HEK293 (cell line): ENCODE data around the gene EFNA2.

Experiments
- YY2 ChIP-seq: fragments of 450-650 bp; formaldehyde crosslinking; IDR thresholded peaks from 2 replicates; pipeline ENCODE4 v1.5.1; 2016; ENCODE audit warnings: missing biosample characterization, missing genetic modification characterization
- ZBTB48 ChIP-seq: fragments of 450-650 bp; formaldehyde crosslinking; IDR thresholded peaks from 2 replicates; pipeline ENCODE4 v1.5.1; 2016; ENCODE audit warnings: missing biosample characterization, missing genetic modification characterization
- ZBTB8A ChIP-seq: fragments of 450-650 bp; formaldehyde crosslinking; IDR thresholded peaks from 2 replicates; pipeline ENCODE4 v1.5.1; 2016; ENCODE audit warnings: missing biosample characterization, missing genetic modification characterization
- ZEB2 ChIP-seq: fragments of 450-650 bp; formaldehyde crosslinking; IDR thresholded peaks from 2 replicates; pipeline ENCODE4 v1.5.1; 2016; ENCODE audit warnings: missing biosample characterization, missing genetic modification characterization
- ZFP37 ChIP-seq: fragments of 450-650 bp; formaldehyde crosslinking; IDR thresholded peaks from 2 replicates; pipeline ENCODE4 v1.5.1; 2016; ENCODE audit warnings: missing biosample characterization, missing genetic modification characterization
- ZNF10 ChIP-seq: fragments of 450-650 bp; formaldehyde crosslinking; IDR thresholded peaks from 2 replicates; pipeline ENCODE4 v1.5.1; 2017; ENCODE audit warnings: missing biosample characterization, missing genetic modification characterization
- ZNF169 ChIP-seq: fragments of 450-650 bp; formaldehyde crosslinking; IDR thresholded peaks from 2 replicates; pipeline ENCODE4 v1.5.1; 2016; ENCODE audit warnings: missing biosample characterization, missing genetic modification characterization
- ZNF202 ChIP-seq: fragments of 450-650 bp; formaldehyde crosslinking; IDR thresholded peaks from 2 replicates; pipeline ENCODE4 v1.5.1; 2016; ENCODE audit warnings: missing biosample characterization, missing genetic modification characterization, borderline replicate concordance
- ZNF23 ChIP-seq: fragments of 450-650 bp; formaldehyde crosslinking; IDR thresholded peaks from 2 replicates; pipeline ENCODE4 v1.5.1; 2016; ENCODE audit warnings: missing biosample characterization, missing genetic modification characterization, borderline replicate concordance
- ZNF292 ChIP-seq: fragments of 450-650 bp; formaldehyde crosslinking; IDR thresholded peaks from 2 replicates; pipeline ENCODE4 v1.5.1; 2016; ENCODE audit warnings: low read depth, missing biosample characterization, missing genetic modification characterization, borderline replicate concordance
- ZNF350 ChIP-seq: fragments of 450-650 bp; formaldehyde crosslinking; IDR thresholded peaks from 2 replicates; pipeline ENCODE4 v1.5.0; 2017; ENCODE audit warnings: missing biosample characterization, mild to moderate bottlenecking, missing genetic modification characterization
- ZNF473 ChIP-seq: fragments of 450-650 bp; formaldehyde crosslinking; IDR thresholded peaks from 2 replicates; pipeline ENCODE4 v1.5.1; 2017; ENCODE audit warnings: missing biosample characterization, missing genetic modification characterization
- ZNF48 ChIP-seq: fragments of 450-650 bp; formaldehyde crosslinking; IDR thresholded peaks from 2 replicates; pipeline ENCODE4 v1.5.1; 2016; ENCODE audit warnings: missing biosample characterization, missing genetic modification characterization
- ZNF549 ChIP-seq: fragments of 450-650 bp; IDR thresholded peaks from 2 replicates; pipeline ENCODE4 v1.5.1; 2018; ENCODE audit warnings: missing biosample characterization, missing genetic modification characterization, mild to moderate bottlenecking, inconsistent platforms, moderate library complexity
- ZNF664 ChIP-seq: fragments of 450-650 bp; formaldehyde crosslinking; IDR thresholded peaks from 2 replicates; pipeline ENCODE4 v1.5.1; 2016; ENCODE audit warnings: missing biosample characterization, missing genetic modification characterization
- ZNF76 ChIP-seq: fragments of 450-650 bp; formaldehyde crosslinking; IDR thresholded peaks from 2 replicates; pipeline ENCODE4; 2016; ENCODE audit warnings: low read depth, missing biosample characterization, missing genetic modification characterization, borderline replicate concordance
- TF ChIP-seq, protein P1 (sequence below): fragments of 450-650 bp; formaldehyde crosslinking; IDR thresholded peaks from 2 replicates; pipeline ENCODE4 v1.5.1; 2017; ENCODE audit warnings: missing biosample characterization, missing genetic modification characterization
- TF ChIP-seq, protein P2 (sequence below): fragments of 450-650 bp; formaldehyde crosslinking; IDR thresholded peaks from 2 replicates; pipeline ENCODE4 v1.5.0; 2017; ENCODE audit warnings: missing biosample characterization, missing genetic modification characterization, borderline replicate concordance
- TF ChIP-seq, protein P3 (sequence below): fragments of 450-650 bp; formaldehyde crosslinking; IDR thresholded peaks from 2 replicates; pipeline ENCODE4 v1.5.1; 2017; ENCODE audit warnings: missing biosample characterization, missing genetic modification characterization
- TF ChIP-seq, protein P4 (sequence below): fragments of 450-650 bp; formaldehyde crosslinking; IDR thresholded peaks from 2 replicates; pipeline ENCODE4 v1.5.1; 2016; ENCODE audit warnings: missing biosample characterization, missing genetic modification characterization, low read depth
- TF ChIP-seq, protein P5 (sequence below): fragments of 450-650 bp; formaldehyde crosslinking; IDR thresholded peaks from 2 replicates; pipeline ENCODE4; 2016; ENCODE audit warnings: missing biosample characterization, missing genetic modification characterization
- TF ChIP-seq, protein P6 (sequence below): fragments of 450-650 bp; formaldehyde crosslinking; IDR thresholded peaks from 2 replicates; pipeline ENCODE4 v1.5.1; 2016; ENCODE audit warnings: missing biosample characterization, missing genetic modification characterization
- TF ChIP-seq, protein P7 (sequence below): fragments of 450-650 bp; formaldehyde crosslinking; IDR thresholded peaks from 2 replicates; pipeline ENCODE4 v1.5.1; 2016; ENCODE audit warnings: missing biosample characterization, missing genetic modification characterization

Gene EFNA2

DNA sequence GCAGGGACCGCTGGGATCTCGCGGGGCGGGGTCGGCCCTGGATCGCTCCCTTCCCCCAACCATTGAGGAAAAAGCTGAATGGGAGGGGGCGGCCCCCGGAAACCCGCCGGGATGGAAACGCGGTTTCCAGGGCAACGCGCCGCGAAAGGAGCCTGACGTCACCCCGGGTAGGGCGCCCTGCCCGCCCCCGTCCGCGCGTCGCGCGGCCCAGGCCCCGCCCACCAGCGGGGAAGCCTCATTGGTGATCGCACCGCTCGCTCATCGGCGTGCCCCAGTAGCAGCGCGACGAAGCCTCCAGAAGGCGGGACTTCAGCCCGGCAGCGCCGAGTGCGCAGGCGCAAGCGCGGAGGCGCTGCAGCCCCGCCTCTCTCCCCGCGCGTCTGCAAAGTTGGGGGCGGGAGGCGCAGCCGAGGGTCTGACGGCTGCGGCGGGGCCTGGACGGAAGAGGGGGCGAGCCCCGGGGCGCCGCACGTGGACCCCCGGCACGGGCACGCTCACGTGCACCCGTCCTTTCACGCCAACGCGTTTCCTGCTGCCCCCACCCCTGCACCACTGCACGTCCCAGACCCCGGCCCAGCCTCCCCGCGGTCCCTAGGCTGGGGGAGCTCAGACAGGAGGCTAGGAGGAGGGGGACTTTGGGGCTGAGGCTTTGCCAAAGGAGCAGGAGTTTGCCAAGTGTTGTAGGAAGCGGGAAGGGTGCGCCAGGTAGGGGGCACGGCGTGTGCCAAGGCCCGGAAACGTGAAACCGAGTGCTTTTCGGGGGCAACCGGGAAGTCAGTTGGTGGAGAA, 24.7 kb upstream of the EFNA2 start (continued):
- TF ChIP-seq, protein P1, sequence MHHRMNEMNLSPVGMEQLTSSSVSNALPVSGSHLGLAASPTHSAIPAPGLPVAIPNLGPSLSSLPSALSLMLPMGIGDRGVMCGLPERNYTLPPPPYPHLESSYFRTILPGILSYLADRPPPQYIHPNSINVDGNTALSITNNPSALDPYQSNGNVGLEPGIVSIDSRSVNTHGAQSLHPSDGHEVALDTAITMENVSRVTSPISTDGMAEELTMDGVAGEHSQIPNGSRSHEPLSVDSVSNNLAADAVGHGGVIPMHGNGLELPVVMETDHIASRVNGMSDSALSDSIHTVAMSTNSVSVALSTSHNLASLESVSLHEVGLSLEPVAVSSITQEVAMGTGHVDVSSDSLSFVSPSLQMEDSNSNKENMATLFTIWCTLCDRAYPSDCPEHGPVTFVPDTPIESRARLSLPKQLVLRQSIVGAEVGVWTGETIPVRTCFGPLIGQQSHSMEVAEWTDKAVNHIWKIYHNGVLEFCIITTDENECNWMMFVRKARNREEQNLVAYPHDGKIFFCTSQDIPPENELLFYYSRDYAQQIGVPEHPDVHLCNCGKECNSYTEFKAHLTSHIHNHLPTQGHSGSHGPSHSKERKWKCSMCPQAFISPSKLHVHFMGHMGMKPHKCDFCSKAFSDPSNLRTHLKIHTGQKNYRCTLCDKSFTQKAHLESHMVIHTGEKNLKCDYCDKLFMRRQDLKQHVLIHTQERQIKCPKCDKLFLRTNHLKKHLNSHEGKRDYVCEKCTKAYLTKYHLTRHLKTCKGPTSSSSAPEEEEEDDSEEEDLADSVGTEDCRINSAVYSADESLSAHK (tag by site-specific recombination) = no peak
- TF ChIP-seq ZNF549 (tag by site-specific recombination) (no peak), ZNF664 (tag by site-specific recombination) (no peak), ZNF76 (tag by site-specific recombination) (0 out of 2 replicates have a peak, but pooled peaks have one; percentile 17), YY2 (tag by site-specific recombination) (0 out of 2 replicates have a peak, but pooled peaks have one; percentile 19), ZNF473 (tag by site-specific recombination) (no peak), ZNF350 (tag by site-specific recombination) (no peak), ZNF10 (tag by site-specific recombination) (no peak), ZNF48 (no peak), ZBTB8A (tag by site-specific recombination) (no peak), ZFP37 (tag by site-specific recombination) (no peak), ZBTB48 (tag by site-specific recombination) (peak; percentile 93), ZNF202 (no peak), ZEB2 (tag by site-specific recombination) (peak; percentile 16), ZNF169 (tag by site-specific recombination) (no peak), ZNF23 (tag by site-specific recombination) (no peak), ZNF292 (tag by site-specific recombination) (no peak)
- TF ChIP-seq, protein P2, sequence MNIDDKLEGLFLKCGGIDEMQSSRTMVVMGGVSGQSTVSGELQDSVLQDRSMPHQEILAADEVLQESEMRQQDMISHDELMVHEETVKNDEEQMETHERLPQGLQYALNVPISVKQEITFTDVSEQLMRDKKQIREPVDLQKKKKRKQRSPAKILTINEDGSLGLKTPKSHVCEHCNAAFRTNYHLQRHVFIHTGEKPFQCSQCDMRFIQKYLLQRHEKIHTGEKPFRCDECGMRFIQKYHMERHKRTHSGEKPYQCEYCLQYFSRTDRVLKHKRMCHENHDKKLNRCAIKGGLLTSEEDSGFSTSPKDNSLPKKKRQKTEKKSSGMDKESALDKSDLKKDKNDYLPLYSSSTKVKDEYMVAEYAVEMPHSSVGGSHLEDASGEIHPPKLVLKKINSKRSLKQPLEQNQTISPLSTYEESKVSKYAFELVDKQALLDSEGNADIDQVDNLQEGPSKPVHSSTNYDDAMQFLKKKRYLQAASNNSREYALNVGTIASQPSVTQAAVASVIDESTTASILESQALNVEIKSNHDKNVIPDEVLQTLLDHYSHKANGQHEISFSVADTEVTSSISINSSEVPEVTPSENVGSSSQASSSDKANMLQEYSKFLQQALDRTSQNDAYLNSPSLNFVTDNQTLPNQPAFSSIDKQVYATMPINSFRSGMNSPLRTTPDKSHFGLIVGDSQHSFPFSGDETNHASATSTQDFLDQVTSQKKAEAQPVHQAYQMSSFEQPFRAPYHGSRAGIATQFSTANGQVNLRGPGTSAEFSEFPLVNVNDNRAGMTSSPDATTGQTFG (tag by site-specific recombination) = no peak
- TF ChIP-seq, protein P3, sequence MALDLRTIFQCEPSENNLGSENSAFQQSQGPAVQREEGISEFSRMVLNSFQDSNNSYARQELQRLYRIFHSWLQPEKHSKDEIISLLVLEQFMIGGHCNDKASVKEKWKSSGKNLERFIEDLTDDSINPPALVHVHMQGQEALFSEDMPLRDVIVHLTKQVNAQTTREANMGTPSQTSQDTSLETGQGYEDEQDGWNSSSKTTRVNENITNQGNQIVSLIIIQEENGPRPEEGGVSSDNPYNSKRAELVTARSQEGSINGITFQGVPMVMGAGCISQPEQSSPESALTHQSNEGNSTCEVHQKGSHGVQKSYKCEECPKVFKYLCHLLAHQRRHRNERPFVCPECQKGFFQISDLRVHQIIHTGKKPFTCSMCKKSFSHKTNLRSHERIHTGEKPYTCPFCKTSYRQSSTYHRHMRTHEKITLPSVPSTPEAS (tag by site-specific recombination) = no peak
- TF ChIP-seq, protein P4, sequence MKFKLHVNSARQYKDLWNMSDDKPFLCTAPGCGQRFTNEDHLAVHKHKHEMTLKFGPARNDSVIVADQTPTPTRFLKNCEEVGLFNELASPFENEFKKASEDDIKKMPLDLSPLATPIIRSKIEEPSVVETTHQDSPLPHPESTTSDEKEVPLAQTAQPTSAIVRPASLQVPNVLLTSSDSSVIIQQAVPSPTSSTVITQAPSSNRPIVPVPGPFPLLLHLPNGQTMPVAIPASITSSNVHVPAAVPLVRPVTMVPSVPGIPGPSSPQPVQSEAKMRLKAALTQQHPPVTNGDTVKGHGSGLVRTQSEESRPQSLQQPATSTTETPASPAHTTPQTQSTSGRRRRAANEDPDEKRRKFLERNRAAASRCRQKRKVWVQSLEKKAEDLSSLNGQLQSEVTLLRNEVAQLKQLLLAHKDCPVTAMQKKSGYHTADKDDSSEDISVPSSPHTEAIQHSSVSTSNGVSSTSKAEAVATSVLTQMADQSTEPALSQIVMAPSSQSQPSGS (tag by site-specific recombination) = peak; percentile 96
- TF ChIP-seq, protein P5, sequence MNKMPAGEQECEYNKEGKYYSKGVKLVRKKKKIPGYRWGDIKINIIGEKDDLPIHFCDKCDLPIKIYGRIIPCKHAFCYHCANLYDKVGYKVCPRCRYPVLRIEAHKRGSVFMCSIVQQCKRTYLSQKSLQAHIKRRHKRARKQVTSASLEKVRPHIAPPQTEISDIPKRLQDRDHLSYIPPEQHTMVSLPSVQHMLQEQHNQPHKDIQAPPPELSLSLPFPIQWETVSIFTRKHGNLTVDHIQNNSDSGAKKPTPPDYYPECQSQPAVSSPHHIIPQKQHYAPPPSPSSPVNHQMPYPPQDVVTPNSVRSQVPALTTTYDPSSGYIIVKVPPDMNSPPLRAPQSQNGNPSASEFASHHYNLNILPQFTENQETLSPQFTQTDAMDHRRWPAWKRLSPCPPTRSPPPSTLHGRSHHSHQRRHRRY (tag by site-specific recombination) = no peak
- TF ChIP-seq, protein P6, sequence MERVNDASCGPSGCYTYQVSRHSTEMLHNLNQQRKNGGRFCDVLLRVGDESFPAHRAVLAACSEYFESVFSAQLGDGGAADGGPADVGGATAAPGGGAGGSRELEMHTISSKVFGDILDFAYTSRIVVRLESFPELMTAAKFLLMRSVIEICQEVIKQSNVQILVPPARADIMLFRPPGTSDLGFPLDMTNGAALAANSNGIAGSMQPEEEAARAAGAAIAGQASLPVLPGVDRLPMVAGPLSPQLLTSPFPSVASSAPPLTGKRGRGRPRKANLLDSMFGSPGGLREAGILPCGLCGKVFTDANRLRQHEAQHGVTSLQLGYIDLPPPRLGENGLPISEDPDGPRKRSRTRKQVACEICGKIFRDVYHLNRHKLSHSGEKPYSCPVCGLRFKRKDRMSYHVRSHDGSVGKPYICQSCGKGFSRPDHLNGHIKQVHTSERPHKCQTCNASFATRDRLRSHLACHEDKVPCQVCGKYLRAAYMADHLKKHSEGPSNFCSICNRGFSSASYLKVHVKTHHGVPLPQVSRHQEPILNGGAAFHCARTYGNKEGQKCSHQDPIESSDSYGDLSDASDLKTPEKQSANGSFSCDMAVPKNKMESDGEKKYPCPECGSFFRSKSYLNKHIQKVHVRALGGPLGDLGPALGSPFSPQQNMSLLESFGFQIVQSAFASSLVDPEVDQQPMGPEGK (tag by site-specific recombination) = peak; percentile 92
- TF ChIP-seq, protein P7, sequence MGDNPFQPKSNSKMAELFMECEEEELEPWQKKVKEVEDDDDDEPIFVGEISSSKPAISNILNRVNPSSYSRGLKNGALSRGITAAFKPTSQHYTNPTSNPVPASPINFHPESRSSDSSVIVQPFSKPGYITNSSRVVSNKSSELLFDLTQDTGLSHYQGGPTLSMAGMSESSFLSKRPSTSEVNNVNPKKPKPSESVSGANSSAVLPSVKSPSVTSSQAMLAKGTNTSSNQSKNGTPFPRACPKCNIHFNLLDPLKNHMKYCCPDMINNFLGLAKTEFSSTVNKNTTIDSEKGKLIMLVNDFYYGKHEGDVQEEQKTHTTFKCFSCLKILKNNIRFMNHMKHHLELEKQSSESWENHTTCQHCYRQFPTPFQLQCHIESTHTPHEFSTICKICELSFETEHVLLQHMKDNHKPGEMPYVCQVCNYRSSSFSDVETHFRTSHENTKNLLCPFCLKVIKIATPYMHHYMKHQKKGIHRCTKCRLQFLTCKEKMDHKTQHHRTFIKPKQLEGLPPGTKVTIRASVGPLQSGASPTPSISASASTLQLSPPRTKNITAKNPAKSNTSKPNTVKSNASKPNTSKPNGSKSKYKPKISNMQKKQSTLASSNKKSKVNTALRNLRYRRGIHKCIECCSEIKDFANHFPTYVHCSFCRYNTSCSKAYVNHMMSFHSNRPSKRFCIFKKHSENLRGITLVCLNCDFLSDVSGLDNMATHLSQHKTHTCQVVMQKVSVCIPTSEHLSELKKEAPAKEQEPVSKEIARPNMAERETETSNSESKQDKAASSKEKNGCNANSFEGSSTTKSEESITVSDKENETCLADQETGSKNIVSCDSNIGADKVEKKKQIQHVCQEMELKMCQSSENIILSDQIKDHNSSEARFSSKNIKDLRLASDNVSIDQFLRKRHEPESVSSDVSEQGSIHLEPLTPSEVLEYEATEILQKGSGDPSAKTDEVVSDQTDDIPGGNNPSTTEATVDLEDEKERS = no peak
